PC-9 (cell line): Measurements from ENCODE around the gene PLAC9. TPM values are rescaled to one million over a fixed set of nuclear protein-coding genes. Genes with fewer than 3 reads are reported as not detected.
A peak's percentile ranks its signal among the peaks of the same experiment; 100 is the strongest.

Experiments
- BruUV-seq: library from RNA; stranded (reverse); fragments of 400-500 nt; replicated peaks from 2 replicates; lab custom pipeline; 2021; lab: Mats Ljungman, UMichigan
- CTCF ChIA-PET: fragments of 300-600 bp; sonication (Branson Sonifier 250); formaldehyde crosslinking; loops from one replicate; lab custom pipeline; 2022; ENCODE audit warnings: antibody characterized with exemption; lab: Charles Lee
- POLR2A ChIA-PET: fragments of 300-600 bp; sonication (Branson Sonifier 250); formaldehyde crosslinking; loops from one replicate; lab custom pipeline; 2022; ENCODE audit warnings: antibody characterized with exemption; ENCODE audit not compliant: unreplicated experiment; lab: Charles Lee
- DNase-seq, 2 experiments: peaks; one replicate each; pipeline versions ENCODE4 v3.0.0 to v3.0.0-alpha.2; 2015 to 2022; ENCODE audit warnings: mixed read lengths in 1 of 2
- H2AFZ ChIP-seq: fragments of 200-600 bp; sonication (generic); 2 replicates; pipeline ENCODE4 v1.8.1; 2017; ENCODE audit warnings: antibody characterized with exemption
- H3F3A ChIP-seq: fragments of 200-600 bp; sonication (generic); 2 replicates; pipeline ENCODE4 v1.8.1; 2017; ENCODE audit warnings: antibody characterized with exemption, mild to moderate bottlenecking, low read depth; ENCODE audit not compliant: insufficient read depth
- H3K27ac ChIP-seq: fragments of 200-600 bp; sonication (generic); 2 replicates; pipeline ENCODE4 v1.6.1; 2016; ENCODE audit warnings: mixed run types
- H3K27me3 ChIP-seq: fragments of 200-600 bp; sonication (generic); 2 replicates; pipeline ENCODE4 v1.6.1; 2016; ENCODE audit warnings: low read depth, mixed run types; ENCODE audit not compliant: insufficient read depth
- H3K36me3 ChIP-seq: fragments of 200-600 bp; sonication (generic); 2 replicates; pipeline ENCODE4 v1.6.1; 2016; ENCODE audit warnings: low read depth, mixed run types
- H3K4me1 ChIP-seq: fragments of 200-600 bp; sonication (generic); replicated peaks from 2 replicates; pipeline ENCODE4 v1.6.1; 2016; ENCODE audit warnings: mixed run types; ENCODE audit not compliant: insufficient read depth
- H3K4me2 ChIP-seq: fragments of 200-600 bp; sonication (generic); 2 replicates; pipeline ENCODE4 v1.6.1; 2017; ENCODE audit warnings: mixed run types
- H3K4me3 ChIP-seq: fragments of 200-600 bp; sonication (generic); 2 replicates; pipeline ENCODE4 v1.6.1; 2016; ENCODE audit warnings: mixed run types
- H3K79me2 ChIP-seq: fragments of 200-600 bp; sonication (generic); 2 replicates; pipeline ENCODE4 v1.6.1; 2017; ENCODE audit warnings: low read depth, mixed run types
- H3K9me2 ChIP-seq: fragments of 200-600 bp; sonication (generic); 2 replicates; pipeline ENCODE4 v1.8.1; 2017; ENCODE audit warnings: mild to moderate bottlenecking; ENCODE audit not compliant: insufficient read depth
- H3K9me3 ChIP-seq: fragments of 200-600 bp; sonication (generic); 2 replicates; pipeline ENCODE4 v1.8.1; 2016; ENCODE audit warnings: low read depth; ENCODE audit not compliant: insufficient read depth
- H4K20me1 ChIP-seq: fragments of 200-600 bp; sonication (generic); 2 replicates; pipeline ENCODE4 v1.8.1; 2017; ENCODE audit not compliant: insufficient read depth
- CTCF ChIP-seq: fragments of 200-600 bp; sonication (generic); conservative IDR thresholded peaks from 2 replicates; pipeline ENCODE4 v1.6.1; 2017; ENCODE audit warnings: mixed run types, antibody characterized with exemption, mild to moderate bottlenecking, moderate library complexity
- EZH2 ChIP-seq: fragments of 200-600 bp; sonication (generic); IDR thresholded peaks from 2 replicates; pipeline ENCODE4 v1.8.0; 2017; ENCODE audit warnings: antibody characterized with exemption, low read depth
- intact Hi-C: fragments of 100-400 bp; cut with micrococcal nuclease; formaldehyde crosslinking; loops from one replicate; pipeline ENCODE4 v1.10.0; 2022; ENCODE audit not compliant: unreplicated experiment
- total RNA-seq: library from RNA; stranded (reverse); gene quantifications from 2 replicates; pipeline ENCODE4 v1.2.3, GENCODE V29; 2021

Gene PLAC9
- total RNA-seq, 1 experiment from 2014 or later, result not detected

- no peak overlapping the region for H3K4me2 ChIP-seq
- H2AFZ ChIP-seq, result no peak overlapping the region
- intact Hi-C loops, result no loop called here
- no peaks in the 10 kb centered on the region for H3K9me2 ChIP-seq
- H3K27ac ChIP-seq, result no peak overlapping the region
- peaks cover 81% of the 10 kb centered on the region for H4K20me1 ChIP-seq
- no peak overlapping the region for H3K4me3 ChIP-seq
- CTCF ChIA-PET, result no interaction called here
- peaks cover 25% of the 10 kb centered on the region for H3K36me3 ChIP-seq
- no peak for TF ChIP-seq CTCF
- no peak for TF ChIP-seq EZH2
- H3K9me3 ChIP-seq, result no peaks in the 10 kb centered on the region
- no TSS peak for BruUV-seq
- no peaks in the 10 kb centered on the region for H3K27me3 ChIP-seq
- H3F3A ChIP-seq, result peaks cover 23% of the 10 kb centered on the region; the same call in 1 of the 2 replicates
- POLR2A ChIA-PET, result no interaction called here
- H3K4me1 ChIP-seq, result peaks cover 12% of the 10 kb centered on the region
- H3K79me2 ChIP-seq, result peaks cover 99% of the 10 kb centered on the region
- no peak for DNase-seq
Measured at GRCh38 chr10:80183436-80183835, 50.9 kb downstream of the PLAC9 start.

GRCh38 chr10:80184291-80184690 is 51.8 kb downstream of the PLAC9 start:
- no peak overlapping the region for H3K4me2 ChIP-seq
- H3F3A ChIP-seq, result peaks cover 20% of the 10 kb centered on the region; the same call in 1 of the 2 replicates
- 0 out of 2 replicates have a peak, but pooled peaks cover 7% of the 10 kb centered on the region for H3K4me1 ChIP-seq
- no peaks in the 10 kb centered on the region for H3K9me2 ChIP-seq
- H2AFZ ChIP-seq, result no peak overlapping the region
- no TSS peak for BruUV-seq
- H3K79me2 ChIP-seq, result peaks cover 99% of the 10 kb centered on the region
- no peak overlapping the region for H3K4me3 ChIP-seq
- no peak overlapping the region for H3K27ac ChIP-seq
- no peaks in the 10 kb centered on the region for H3K27me3 ChIP-seq
- H3K9me3 ChIP-seq, result no peaks in the 10 kb centered on the region
- POLR2A ChIA-PET, result no interaction called here
- H4K20me1 ChIP-seq, result peaks cover 81% of the 10 kb centered on the region
- CTCF ChIA-PET, result no interaction called here
- intact Hi-C loops, result no loop called here
- DNase-seq, result no peak
- H3K36me3 ChIP-seq, result peaks cover 24% of the 10 kb centered on the region
- no peak for TF ChIP-seq CTCF
- TF ChIP-seq EZH2, result no peak

- intact Hi-C loops, result no loop called here
- ChIA-PET POLR2A (no interaction called here), CTCF (no interaction called here)
- Histone ChIP-seq H3K27ac (0 out of 2 replicates have a peak overlapping the region, but pooled peaks have one; percentile 1), H4K20me1 (peaks cover 81% of the 10 kb centered on the region), H3K4me2 (no peak overlapping the region), H3K79me2 (peaks cover 98% of the 10 kb centered on the region), H3K4me1 (peaks cover 5% of the 10 kb centered on the region), H3K9me2 (no peaks in the 10 kb centered on the region), H2AFZ (no peak overlapping the region), H3F3A (peaks cover 14% of the 10 kb centered on the region; the same call in 1 of the 2 replicates), H3K4me3 (no peak overlapping the region), H3K27me3 (no peaks in the 10 kb centered on the region), H3K36me3 (peaks cover 19% of the 10 kb centered on the region), H3K9me3 (no peaks in the 10 kb centered on the region)
- no peak for DNase-seq
- TF ChIP-seq CTCF (no peak), EZH2 (no peak)
- no TSS peak for BruUV-seq
Measured at GRCh38 chr10:80185578-80186299, 53.2 kb downstream of the PLAC9 start.
